T-helper 9 cell (primary cell): ENCODE measurements around the gene SYNJ2.
"Not testable (repeated sequence)": the region's sequence is repeated elsewhere in the genome, so short reads cannot be mapped to it uniquely, and the experiment has no call there.

Experiments used
- DNase-seq: peaks from one replicate; pipeline ENCODE4 v3.0.0-alpha.2; 2020
- total RNA-seq, 2 donors: gene quantifications; one replicate each; lab custom pipeline; 2026; lab: John Stamatoyannopoulos, UW

The SYNJ2 gene
- 77.5 to 101 reads per million in 2 donors for total RNA-seq

GRCh38 chr6:157981395-157982101, at the start of gene SYNJ2:
Gene SYNJ2 (plus strand): TSS chr6:157981863. CDS start chr6:157981962, 99 bp downstream.
- DNase-seq: peak; percentile 76

GRCh38 chr6:157935786-157936185, 45.9 kb upstream of the SYNJ2 start:
- no peak for DNase-seq

- no peak for DNase-seq
These were observed 44.3 kb upstream of the SYNJ2 start for GRCh38 chr6:157937318-157937717.

DNA sequence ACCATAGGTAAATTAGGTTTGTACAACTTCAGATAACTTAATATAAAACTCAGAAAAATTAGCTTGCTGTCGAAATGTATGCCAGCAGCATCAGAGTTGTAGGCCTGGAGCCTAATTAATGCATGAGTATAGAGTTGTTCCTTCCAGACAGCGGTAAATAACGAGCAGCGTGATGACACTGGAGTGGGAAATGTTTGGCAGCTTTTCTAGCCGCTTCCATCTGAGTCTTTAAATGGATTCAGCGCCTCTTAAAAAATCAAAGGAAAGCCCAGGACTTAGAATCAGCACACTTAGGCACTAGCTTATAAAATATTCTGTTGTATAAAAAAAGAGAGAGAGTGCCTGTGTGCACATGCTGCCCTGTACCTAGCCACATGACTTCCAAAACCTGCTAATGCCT, 43.7 kb upstream of the SYNJ2 start:
- DNase-seq: no peak

GRCh38 chr6:157940375-157941036, 41.2 kb upstream of the SYNJ2 start:
- DNase-seq: not testable (repeated sequence)

DNA sequence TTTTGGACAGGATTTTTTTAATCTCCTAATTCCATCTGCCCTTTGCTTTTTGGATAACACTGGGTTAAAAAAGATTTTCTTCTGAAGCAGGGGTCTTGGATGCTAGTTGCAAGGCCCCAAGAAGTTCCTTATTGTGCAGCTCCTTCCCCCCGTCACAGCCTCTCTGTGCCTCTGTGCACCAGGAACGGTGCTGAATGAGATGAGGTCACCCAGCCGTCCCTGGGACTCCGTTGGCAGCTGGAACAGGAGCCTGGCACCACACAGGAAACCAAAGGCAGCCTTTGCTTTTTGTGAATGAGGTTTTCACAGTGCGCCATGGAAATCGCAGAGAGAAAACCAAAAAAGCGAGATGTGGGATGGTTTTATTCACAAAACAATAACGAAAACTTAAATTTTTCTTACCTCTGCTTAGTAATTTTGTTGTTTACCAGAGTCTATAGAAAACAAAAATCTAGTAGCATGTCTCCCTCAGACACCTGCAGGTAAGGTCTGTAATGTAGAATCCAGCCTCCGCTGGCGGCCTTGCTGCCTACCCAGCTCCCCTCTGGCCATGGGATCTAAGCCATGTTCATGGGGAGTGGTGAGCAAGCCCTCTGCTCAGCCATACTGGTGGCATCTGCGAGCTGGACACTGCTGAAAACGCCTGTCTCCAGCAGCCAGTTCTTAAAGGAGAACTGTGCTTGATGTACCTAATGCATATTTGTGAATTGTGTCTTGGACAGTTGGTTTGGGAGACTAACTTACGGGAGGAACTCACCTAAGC, 40.4 kb upstream of the SYNJ2 start:
- DNase-seq: no peak

DNA sequence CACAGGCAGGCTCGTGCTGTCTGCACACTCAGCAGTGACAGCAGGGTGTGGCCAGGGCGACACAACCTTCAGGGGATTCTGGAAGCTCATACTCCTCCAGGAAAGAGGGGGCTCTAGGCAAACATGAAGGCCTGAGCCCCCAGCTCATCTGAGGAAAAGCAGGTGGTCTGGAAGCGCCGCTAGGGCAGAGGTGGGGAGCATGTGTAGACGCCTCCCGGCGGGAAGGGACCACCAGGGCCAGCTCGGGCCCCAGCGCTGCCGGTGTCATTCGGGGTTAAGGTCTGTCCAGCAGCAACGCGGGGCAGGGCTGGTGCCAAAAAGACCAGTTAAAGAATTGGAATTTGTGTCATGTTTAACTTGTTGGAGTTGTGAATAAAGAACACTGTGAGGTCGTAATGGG, 39.3 kb upstream of the SYNJ2 start:
- no peak for DNase-seq

DNA sequence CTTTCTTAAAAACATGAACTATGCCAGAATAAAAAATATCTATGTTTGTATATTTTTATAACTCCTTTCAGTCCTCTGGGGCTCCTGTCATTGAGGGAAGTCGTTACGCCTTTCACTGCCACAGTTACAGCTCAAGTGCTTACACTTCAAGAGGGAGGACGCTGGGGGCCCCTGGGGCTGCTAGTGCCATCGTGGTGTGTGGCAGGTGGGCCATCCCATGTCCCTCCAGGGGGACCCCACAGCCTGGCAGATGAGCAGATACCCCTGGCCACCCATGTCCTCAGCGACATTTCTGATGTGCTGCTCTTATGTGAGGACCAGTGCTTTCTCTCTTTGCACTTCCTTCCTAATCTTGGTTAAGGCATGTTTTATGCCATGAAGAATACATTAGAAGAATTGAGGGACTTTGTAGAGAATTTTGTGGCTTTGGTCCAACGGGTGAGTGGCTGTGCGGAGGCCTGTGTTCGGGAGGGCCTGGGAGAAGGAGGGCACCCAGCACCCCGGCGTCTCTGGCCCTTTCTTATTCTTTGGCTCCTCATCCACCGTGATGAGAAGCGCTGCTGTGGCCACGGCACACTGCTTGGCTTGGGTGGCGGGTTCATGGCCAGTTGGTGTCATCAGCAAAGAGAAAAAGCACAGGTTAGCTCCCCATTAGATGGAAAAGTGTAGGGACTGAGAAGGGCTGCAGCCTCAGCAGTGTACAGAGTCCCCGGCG, 38.3 kb upstream of the SYNJ2 start:
- DNase-seq: no peak

- DNase-seq: no peak
These were observed 37.7 kb upstream of the SYNJ2 start for GRCh38 chr6:157943964-157944283.

DNA sequence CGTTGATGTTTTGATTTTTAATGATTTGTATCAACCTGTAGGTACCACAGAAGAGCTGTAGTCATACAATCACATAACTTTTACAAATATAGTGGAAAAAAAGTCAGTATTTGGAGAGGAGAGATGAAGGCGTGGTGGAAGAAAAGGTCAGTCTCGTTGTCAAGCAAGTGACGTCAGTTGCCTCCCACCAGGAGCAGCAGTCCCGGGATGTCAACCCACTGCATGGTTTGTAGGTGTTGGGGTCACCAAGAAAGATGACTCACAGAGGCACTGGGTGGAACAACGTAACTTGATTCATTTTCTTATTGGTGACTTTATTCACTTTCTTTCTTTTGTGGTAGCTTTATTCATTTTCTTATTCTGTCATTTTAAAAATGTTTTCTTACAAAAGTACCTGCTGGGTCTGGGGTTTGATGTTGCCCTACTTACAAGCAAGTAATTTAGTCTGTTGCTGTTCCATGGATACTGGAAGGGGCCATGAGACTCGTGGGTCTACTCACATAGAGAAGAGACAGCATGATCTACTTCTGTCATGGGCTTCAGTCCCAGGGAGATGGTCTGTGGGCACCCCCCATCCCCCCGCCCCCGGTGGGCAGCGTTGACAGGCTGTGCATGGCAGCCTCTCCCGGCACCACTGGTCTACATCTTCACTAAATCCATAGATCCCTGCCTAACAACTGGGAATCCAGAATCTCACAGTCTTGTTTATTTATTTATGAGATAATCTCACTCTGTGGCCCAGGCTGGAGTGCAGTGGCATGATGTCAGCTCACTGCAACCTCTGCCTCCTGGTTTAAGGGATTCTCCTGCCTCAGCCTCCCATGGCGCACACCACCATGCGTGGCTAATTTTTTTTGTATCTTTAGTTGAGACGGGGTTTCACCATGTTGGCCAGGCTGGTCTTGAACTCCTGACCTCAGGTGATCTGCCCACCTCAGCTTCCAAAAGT, 36.4 kb upstream of the SYNJ2 start:
- no peak for DNase-seq

DNA sequence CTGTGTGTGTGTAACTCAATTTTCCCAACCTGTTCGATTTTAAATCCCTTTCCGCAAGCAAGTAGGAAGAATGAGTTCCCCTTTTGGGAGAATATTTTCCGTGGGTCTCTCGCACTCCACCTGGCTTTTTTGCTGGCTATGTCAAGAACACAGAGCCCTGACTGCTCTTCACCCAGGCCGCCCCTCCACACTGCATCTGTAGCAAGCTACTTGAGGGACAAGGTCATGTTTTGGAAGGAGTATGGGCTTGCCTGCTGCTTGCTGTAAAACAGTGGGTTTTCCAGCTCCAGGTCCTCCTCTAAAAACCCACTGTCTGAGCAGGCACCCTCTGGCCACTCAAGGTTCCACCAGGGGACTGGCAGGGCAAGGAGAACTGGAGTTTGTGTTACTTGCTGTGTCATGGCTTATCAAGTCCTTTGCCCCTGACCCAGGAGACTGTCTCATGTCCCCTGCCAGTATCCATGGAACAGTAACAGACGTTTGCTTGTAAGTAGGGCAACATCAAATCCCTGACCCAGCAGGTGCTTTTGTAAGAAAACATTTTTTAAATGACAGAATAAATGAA, 35.5 kb upstream of the SYNJ2 start:
- no peak for DNase-seq

GRCh38 chr6:157946865-157947532, 34.7 kb upstream of the SYNJ2 start:
- no peak for DNase-seq

DNA sequence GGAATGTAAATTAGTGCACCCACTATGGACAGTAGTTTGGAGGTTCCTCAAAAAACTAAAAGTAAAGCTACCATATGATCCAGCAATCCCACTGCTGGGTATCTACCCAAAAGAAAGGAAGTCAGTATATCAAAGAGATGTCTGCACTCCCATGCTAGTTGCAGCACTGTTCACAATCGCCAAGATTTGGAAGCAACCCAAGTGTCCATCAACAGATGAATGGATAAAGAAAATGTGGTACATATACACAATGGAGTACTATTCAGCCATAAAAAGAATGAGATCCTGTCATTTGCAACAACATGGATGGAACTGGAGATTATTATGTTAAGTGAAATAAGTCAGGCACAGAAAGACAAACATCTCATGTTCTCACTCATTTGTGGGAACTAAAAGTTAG, 30.8 kb upstream of the SYNJ2 start:
- not testable (repeated sequence) for DNase-seq

DNA sequence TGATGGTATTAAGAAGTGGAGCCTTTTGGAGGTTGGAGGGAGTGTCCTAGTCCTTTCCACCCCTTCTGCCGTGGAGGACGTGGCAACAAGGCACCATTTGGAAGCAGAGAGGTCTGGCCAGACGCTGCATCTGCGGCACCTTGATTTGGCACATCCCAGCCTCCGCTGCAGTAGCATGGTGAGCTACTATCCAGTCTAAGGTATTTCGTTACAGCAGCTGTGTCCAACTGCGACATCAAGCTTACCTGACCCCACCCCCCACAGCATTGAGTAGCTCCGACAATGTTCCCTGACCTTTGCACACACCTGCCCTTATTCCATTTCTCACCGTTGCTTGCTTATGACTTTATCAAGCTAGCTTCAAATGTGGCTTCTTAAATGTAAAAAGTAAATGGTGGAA, 29.8 kb upstream of the SYNJ2 start:
- DNase-seq: no peak

DNA sequence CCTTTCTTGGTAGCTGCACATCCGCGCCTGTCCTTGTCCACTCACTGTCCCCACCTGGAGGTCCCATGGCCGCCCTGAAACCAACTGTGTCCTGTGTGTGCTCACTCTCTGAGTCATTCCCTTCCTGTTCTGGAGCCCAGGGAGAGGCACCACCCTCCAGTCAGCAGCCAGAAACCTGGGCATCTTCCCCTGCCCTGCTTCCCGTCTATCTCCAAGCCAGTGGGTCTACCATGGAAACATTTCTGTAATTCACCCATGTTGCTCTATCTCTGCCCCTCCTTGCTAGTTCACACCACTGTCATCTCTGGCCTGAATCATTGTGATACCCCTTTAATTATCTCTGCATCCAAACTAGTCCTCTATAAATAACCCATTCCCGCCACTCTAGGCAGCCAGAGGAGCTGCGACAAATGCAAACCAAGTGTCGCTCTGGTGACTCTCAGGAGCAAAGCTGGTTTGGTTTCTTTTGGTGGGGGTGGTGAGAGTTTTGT, 28.8 kb upstream of the SYNJ2 start:
- DNase-seq: no peak

DNA sequence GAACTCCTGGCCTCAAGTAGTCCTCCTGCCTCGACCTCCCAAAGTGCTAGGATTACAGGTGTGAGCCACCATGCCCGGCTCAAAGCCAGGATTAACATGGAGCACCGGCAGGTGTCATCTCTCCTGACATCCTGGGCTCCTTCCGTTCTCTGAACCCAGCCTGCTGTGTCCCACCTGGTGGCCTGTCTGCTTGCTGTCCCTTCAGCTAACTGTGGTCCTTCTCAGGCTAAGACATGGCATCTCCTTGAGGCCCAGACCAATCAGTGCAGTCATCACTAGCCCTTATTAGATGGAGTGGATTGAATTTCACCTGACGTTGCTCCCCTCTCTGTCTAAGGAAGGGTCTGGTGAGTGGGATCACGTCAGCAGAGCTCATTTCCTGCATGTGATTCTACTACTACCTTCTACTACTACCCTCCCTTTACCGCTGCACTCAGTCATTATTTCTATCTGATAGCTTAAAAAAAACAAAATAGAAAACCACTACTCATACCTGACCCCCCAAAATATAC, 28.0 kb upstream of the SYNJ2 start:
- DNase-seq: no peak

DNA sequence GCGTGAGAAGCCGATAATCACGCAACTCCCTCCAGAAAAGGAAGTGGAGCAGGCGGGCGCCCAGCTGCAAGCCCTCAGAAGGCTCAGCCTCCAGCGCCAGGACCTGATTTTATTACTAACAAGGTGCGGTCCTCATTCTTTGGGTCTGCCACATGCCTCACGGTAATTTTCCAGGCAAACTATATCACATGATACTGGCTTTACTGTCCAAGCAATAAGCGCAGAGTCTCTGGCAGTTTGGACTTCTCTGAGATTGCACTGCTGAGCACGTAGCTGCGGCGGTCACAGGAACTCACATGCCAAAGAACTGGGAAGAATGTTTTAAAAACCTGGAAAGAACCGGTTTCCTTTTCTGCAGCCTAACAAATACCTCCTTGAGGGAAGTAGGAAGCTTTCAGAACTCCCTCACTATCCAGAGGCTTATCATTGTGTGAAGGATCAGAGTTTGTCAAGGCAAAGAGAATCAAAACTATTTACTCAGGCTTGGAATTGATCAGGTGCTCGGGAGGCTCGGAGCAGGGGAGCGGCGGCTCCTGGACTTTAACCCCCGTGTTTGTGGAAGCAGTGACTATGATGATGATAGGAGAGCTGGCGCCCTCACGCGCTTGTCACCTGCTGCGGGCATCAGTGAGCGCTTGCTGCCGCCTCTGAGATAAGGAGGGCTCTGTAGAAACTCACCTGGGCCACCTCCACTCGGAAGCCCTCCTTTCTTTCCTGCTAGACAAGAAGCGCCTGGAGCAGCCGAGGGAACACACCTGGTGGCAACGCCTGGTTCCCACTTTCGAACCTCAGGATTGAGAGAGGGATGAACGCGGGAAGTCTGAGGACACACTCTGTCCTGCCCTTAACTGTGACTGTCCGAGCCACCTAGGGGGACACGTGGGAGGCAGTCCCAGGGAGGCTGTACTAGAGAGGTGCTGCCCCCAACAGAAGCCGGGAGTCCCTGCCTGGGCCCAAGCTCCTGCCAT, 27.2 kb upstream of the SYNJ2 start:
- DNase-seq: no peak

DNA sequence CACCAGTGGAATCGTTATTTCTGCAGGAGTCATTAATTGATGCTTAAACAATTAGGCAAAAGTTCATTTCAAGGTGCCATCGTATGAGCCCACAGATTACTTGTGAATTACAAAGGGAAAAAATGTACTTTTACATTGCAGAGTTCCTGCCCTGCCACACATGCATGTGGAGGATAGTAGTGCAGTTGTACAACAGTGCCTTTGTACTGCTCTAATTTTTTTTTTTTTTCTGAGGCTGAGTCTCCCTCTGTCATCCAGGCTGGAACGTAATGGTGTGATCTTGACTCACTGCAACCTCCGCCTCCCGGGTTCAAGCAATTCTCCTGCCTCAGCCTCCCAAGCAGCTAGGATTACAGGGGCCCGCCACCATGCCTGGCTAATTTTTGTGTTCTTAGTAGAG, 26.0 kb upstream of the SYNJ2 start:
- DNase-seq: no peak

- no peak for DNase-seq
These were observed 25.4 kb upstream of the SYNJ2 start for GRCh38 chr6:157956171-157956730.
